ENCODE measurements around the gene CACNA1B. TPM values are rescaled to one million over a fixed set of nuclear protein-coding genes. Genes with fewer than 3 reads are reported as not detected.

CACNA1B gene
- total RNA-seq, 1 experiment from 2014 or later = 7.8 TPM

DNA sequence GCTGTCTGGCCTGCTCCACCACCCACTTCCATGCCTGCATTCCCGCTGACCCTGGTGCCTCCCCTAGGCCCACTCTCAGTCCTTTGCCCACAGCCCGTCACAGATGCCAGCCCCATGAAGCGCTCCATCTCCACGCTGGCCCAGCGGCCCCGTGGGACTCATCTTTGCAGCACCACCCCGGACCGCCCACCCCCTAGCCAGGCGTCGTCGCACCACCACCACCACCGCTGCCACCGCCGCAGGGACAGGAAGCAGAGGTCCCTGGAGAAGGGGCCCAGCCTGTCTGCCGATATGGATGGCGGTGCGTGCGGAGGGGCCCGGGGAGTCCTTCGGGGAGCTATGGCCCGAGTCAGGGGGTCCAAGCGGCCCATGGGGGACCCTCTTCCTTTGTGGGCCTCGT lies 242.5 kb downstream of the CACNA1B start:
- no peak overlapping the region for H3K4me3 Mint-ChIP-seq
- H3K4me1 ChIP-seq (ENCODE audit: insufficient read depth, low read length) = no peaks in the 10 kb centered on the region
- H2AFZ ChIP-seq (ENCODE audit: low read length) = no peak overlapping the region
- no CpG with 5 or more reads among the region's 23 CpGs for WGBS (ENCODE audit: extremely low coverage, insufficient read length, low lambda C conversion rate)
- no peaks in the 10 kb centered on the region for H3K23me2 ChIP-seq (ENCODE audit: insufficient read length, low read depth, low read length, poor library complexity, severe bottlenecking)
- no peaks in the 10 kb centered on the region for H4K20me1 ChIP-seq (ENCODE audit: control insufficient read depth, insufficient read depth, insufficient read length)
- H2BK15ac ChIP-seq (ENCODE audit: low read depth, low read length) = no peak overlapping the region
- no peak overlapping the region for H2BK5ac ChIP-seq (ENCODE audit: insufficient read length, low read length)
- TF ChIP-seq, protein P1, sequence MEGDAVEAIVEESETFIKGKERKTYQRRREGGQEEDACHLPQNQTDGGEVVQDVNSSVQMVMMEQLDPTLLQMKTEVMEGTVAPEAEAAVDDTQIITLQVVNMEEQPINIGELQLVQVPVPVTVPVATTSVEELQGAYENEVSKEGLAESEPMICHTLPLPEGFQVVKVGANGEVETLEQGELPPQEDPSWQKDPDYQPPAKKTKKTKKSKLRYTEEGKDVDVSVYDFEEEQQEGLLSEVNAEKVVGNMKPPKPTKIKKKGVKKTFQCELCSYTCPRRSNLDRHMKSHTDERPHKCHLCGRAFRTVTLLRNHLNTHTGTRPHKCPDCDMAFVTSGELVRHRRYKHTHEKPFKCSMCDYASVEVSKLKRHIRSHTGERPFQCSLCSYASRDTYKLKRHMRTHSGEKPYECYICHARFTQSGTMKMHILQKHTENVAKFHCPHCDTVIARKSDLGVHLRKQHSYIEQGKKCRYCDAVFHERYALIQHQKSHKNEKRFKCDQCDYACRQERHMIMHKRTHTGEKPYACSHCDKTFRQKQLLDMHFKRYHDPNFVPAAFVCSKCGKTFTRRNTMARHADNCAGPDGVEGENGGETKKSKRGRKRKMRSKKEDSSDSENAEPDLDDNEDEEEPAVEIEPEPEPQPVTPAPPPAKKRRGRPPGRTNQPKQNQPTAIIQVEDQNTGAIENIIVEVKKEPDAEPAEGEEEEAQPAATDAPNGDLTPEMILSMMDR (conservative IDR thresholded peaks at IDR 0.05) = no peak
- H3K36me3 Mint-ChIP-seq (ENCODE audit: insufficient read depth in 1 of 3, low read depth in 3 of 3) = peaks cover 32 to 62% (median 32%) of the 10 kb centered on the region in 3 experiments
- H3K27me3 Mint-ChIP-seq (ENCODE audit: low read depth) = peaks cover 11% of the 10 kb centered on the region
- no peak overlapping the region for H2BK12ac ChIP-seq (ENCODE audit: insufficient read length, low read depth, low read length)
- no peak overlapping the region for H3K27ac Mint-ChIP-seq
- no peaks in the 10 kb centered on the region for H3K27me3 ChIP-seq (ENCODE audit: insufficient read depth, low read length)
- no peak overlapping the region for H3K27ac ChIP-seq (ENCODE audit: insufficient read length, low read depth, low read length)
- no peaks in the 10 kb centered on the region for H3K79me1 ChIP-seq (ENCODE audit: insufficient read depth, low read depth, low read length, poor library complexity, severe bottlenecking)
- no peak overlapping the region for H3K14ac ChIP-seq (ENCODE audit: insufficient read depth, low read length)
- no peak overlapping the region for H3K4me2 ChIP-seq (ENCODE audit: insufficient read depth, insufficient read length, low read length)
- H3K56ac ChIP-seq (ENCODE audit: insufficient read length, low read depth, low read length) = no peak overlapping the region
- H3K9me3 ChIP-seq (ENCODE audit: control insufficient read depth, low read depth, low read length) = peaks cover 57% of the 10 kb centered on the region
- DNase-seq = no peak
- no peaks in the 10 kb centered on the region for H3K79me2 ChIP-seq (ENCODE audit: insufficient read depth, low read length)
- no peak overlapping the region for H4K5ac ChIP-seq (ENCODE audit: insufficient read length, low read depth, low read length)
- H3T11ph ChIP-seq (ENCODE audit: low read length) = no peak overlapping the region
- H3K4ac ChIP-seq (ENCODE audit: low read depth, low read length) = no peak overlapping the region
- H3K18ac ChIP-seq (ENCODE audit: insufficient read length, low read depth, low read length) = no peak overlapping the region
- H3K23ac ChIP-seq (ENCODE audit: insufficient read length, low read depth, low read length) = no peak overlapping the region
- no peak overlapping the region for H2BK20ac ChIP-seq (ENCODE audit: low read depth, low read length, poor library complexity, severe bottlenecking)
- no peak overlapping the region for H4K8ac ChIP-seq (replicated peaks; ENCODE audit: insufficient read length, low read depth, low read length)
- H3K9me3 Mint-ChIP-seq = peaks cover 49 to 87% of the 10 kb centered on the region in 2 experiments
- H3K4me1 Mint-ChIP-seq = no peaks in the 10 kb centered on the region
- H4K91ac ChIP-seq (ENCODE audit: insufficient read length, low read depth, low read length) = no peak overlapping the region
- no peak overlapping the region for H2BK120ac ChIP-seq (ENCODE audit: low read depth, low read length, poor library complexity, severe bottlenecking)
- no peak overlapping the region for H3K9ac ChIP-seq (ENCODE audit: extremely low read depth, insufficient read length, low read length)
- H2AK5ac ChIP-seq (ENCODE audit: insufficient read length, low read length) = no peak overlapping the region
